GM12878 (cell line): Measurements from ENCODE around the gene PDPK1. TPM values are rescaled to one million over a fixed set of nuclear protein-coding genes. Genes with fewer than 3 reads are reported as not detected.
"Not testable (repeated sequence)": the region's sequence is repeated elsewhere in the genome, so short reads cannot be mapped to it uniquely, and the experiment has no call there.

Experiments used
- ATAC-seq: fragments of 200-7000 bp; cut with Tn5 transposase; 3 replicates; pipeline ENCODE4 v1.9.1; 2020; ENCODE audit warnings: mild to moderate bottlenecking, moderate library complexity
- BruUV-seq: library from RNA; stranded (reverse); fragments of 400-500 nt; replicated peaks from 2 replicates; lab custom pipeline; 2021; lab: Mats Ljungman, UMichigan
- CTCF ChIA-PET: fragments of 300-600 bp; sonication (Branson Sonifier 250); formaldehyde crosslinking; extraction: SDS; loops from one replicate; lab custom pipeline; 2021; ENCODE audit warnings: inconsistent platforms; lab: Yijun Ruan, JAX
- POLR2A ChIA-PET: fragments of 350-600 bp; formaldehyde crosslinking; extraction: SDS; loops from one replicate; lab custom pipeline; 2021; ENCODE audit warnings: inconsistent platforms; lab: Charles Lee
- RAD21 ChIA-PET: fragments of 300-600 bp; sonication (Branson Sonifier 250); formaldehyde crosslinking; loops from one replicate; lab custom pipeline; 2023; ENCODE audit warnings: antibody characterized with exemption; ENCODE audit not compliant: unreplicated experiment; lab: Charles Lee
- SMC1A ChIA-PET: fragments of 300-600 bp; sonication (Branson Sonifier 250); formaldehyde crosslinking; loops from one replicate; lab custom pipeline; 2023; ENCODE audit not compliant: unreplicated experiment, uncharacterized antibody; lab: Charles Lee
- DNase-seq: peaks from one replicate; pipeline ENCODE4 v3.0.0-alpha.2; 2011; ENCODE audit warnings: low read depth, low spot score
- FAIRE-seq: peaks from 3 replicates; lab custom pipeline; 2011; peaks lifted over from hg19 to GRCh38; lab: Jason Lieb, UNC
- H2AFZ ChIP-seq: 2 replicates; pipeline ENCODE4 v1.6.0; 2011; ENCODE audit warnings: low read depth, low read length, control low read depth; ENCODE audit not compliant: control insufficient read depth
- H3K27ac ChIP-seq: 2 replicates; pipeline ENCODE4 v1.5.1; 2011; ENCODE audit warnings: control low read depth; ENCODE audit not compliant: control insufficient read depth, insufficient read depth
- H3K27me3 ChIP-seq, 2 experiments: replicated peaks in 1 of 2; 2 replicates each; pipeline versions ENCODE4 v1.6.0 to v1.6.1; 2011; ENCODE audit warnings: low read length in 1 of 2; ENCODE audit not compliant: control insufficient read depth in 2 of 2, insufficient read depth in 2 of 2
- H3K36me3 ChIP-seq, 2 experiments: 2 replicates each; pipeline ENCODE4 v1.5.1; 2011; ENCODE audit warnings: low read length in 1 of 2; ENCODE audit not compliant: control insufficient read depth in 2 of 2, insufficient read depth in 2 of 2
- H3K4me1 ChIP-seq: 2 replicates; pipeline ENCODE4 v1.6.1; 2011; ENCODE audit warnings: mild to moderate bottlenecking, low read length, moderate library complexity, mixed read lengths; ENCODE audit not compliant: control insufficient read depth, insufficient read depth
- H3K4me2 ChIP-seq: 2 replicates; pipeline ENCODE4 v1.6.0; 2011; ENCODE audit warnings: control low read depth; ENCODE audit not compliant: control insufficient read depth, insufficient read depth
- H3K4me3 ChIP-seq: fragments of 200-600 bp; sonication (generic); 2 replicates; pipeline ENCODE4 v1.5.1; 2016
- H3K79me2 ChIP-seq: 2 replicates; pipeline ENCODE4 v1.6.0; 2011; ENCODE audit warnings: low read length; ENCODE audit not compliant: control insufficient read depth, insufficient read depth
- H3K9ac ChIP-seq: 2 replicates; pipeline ENCODE4 v1.8.0; 2011; ENCODE audit warnings: low read length, control low read depth, mixed read lengths; ENCODE audit not compliant: control insufficient read depth, insufficient read depth
- H3K9me3 ChIP-seq: replicated peaks from 3 replicates; pipeline ENCODE4 v1.5.1; 2011; ENCODE audit warnings: mild to moderate bottlenecking, low read length; ENCODE audit not compliant: control insufficient read depth, insufficient read depth
- H4K20me1 ChIP-seq: 2 replicates; pipeline ENCODE4 v1.6.0; 2011; ENCODE audit not compliant: control insufficient read depth, insufficient read depth
- CTCF ChIP-seq, 3 experiments: IDR thresholded peaks in 2 of 3; conservative IDR thresholded peaks in 1 of 3; 2 replicates each; pipeline ENCODE4 v1.5.1; 2011; ENCODE audit warnings: low read depth in 3 of 3, low read length in 3 of 3, mild to moderate bottlenecking in 3 of 3, control low read depth in 2 of 3, moderate library complexity in 2 of 3, inconsistent platforms in 1 of 3, mixed read lengths in 1 of 3; ENCODE audit not compliant: control insufficient read depth in 2 of 3, insufficient read depth in 1 of 3; ENCODE audit errors: extremely low read depth in 1 of 3
- WGBS: methylation state at CpG from one replicate; pipeline ENCODE4 v1.1.6; 2016; ENCODE audit warnings: low lambda C conversion rate; ENCODE audit not compliant: insufficient replicate concordance, insufficient coverage; ENCODE audit errors: missing lambda C conversion rate; 5-methylcytosine and 5-hydroxymethylcytosine counted together
- in situ Hi-C: fragments of 300-500 bp; cut with MboI; formaldehyde crosslinking; loops from 9 replicates; pipeline ENCODE4 v1.14.3; 2018; ENCODE audit warnings: mixed read lengths
- intact Hi-C: fragments of 100-400 bp; cut with micrococcal nuclease; formaldehyde crosslinking; loops from one replicate; pipeline ENCODE4 v1.14.2; 2022; ENCODE audit not compliant: unreplicated experiment
- polyA plus RNA-seq, 11 experiments: library from polyadenylated mRNA; depleted of rRNA in 4 of 11; unstranded in 6 of 11; stranded (reverse) in 5 of 11; fragments of >200 nt; fragmentation: Nextera tagmentation in 4 of 11; fragmentation: Illumina TruSeq in 1 of 11; extraction: Ambion mirVana in 4 of 11; extraction: Trizol in 1 of 11; gene quantifications; 1 replicate in 1 of 11; 2 replicates in 10 of 11; pipeline versions ENCODE4 v1.2.1 to v1.2.3, GENCODE V29; 2011 to 2016; ENCODE audit warnings: inconsistent platforms in 2 of 11, missing spikeins in 2 of 11, low read depth in 1 of 11
- total RNA-seq, 4 experiments: library from RNA; depleted of rRNA in 3 of 4; stranded (reverse); fragments of >200 nt in 3 of 4; fragmentation: Illumina TruSeq in 1 of 4; extraction: Trizol in 1 of 4; gene quantifications; 2 replicates each; pipeline versions ENCODE4 v1.2.1 to v1.2.3, GENCODE V29; 2013 to 2021

PDPK1 gene
- total and polyA plus RNA-seq, 10 of the 15 experiments (the other 5 are each of a cell fraction or from before 2014, with no cell fraction given) = 3.9 to 41.3 (median 25.5) TPM

- 0 out of 6 replicates have a peak, but pooled peaks of 1 of the 3 experiments have one; percentile 3 for TF ChIP-seq CTCF (IDR thresholded peaks at IDR 0.05 in 2 of 3, conservative IDR thresholded peaks at IDR 0.05 in 1 of 3; ENCODE audit: control insufficient read depth in 2 of 3, extremely low read depth in 1 of 3, insufficient read depth in 1 of 3, low read depth in 3 of 3, low read length in 3 of 3)
- H3K4me3 ChIP-seq, intact Hi-C loops, H4K20me1 ChIP-seq, SMC1A ChIA-PET, POLR2A ChIA-PET, RAD21 ChIA-PET, CTCF ChIA-PET, H3K27ac ChIP-seq, H3K27me3 ChIP-seq, in situ Hi-C loops, H3K79me2 ChIP-seq, H3K9me3 ChIP-seq, H3K9ac ChIP-seq, H3K36me3 ChIP-seq, H3K4me2 ChIP-seq, H3K4me1 ChIP-seq, DNase-seq, H2AFZ ChIP-seq: not testable (repeated sequence)
- FAIRE-seq (peak; percentile 80), ATAC-seq (peak; percentile 57; the same call in 2 of the 3 replicates)
- TSS peak; percentile 47 for BruUV-seq
- 82% methylated on average over 7 of the region's 12 CpGs for WGBS
These were observed 81.8 kb downstream of the PDPK1 start for GRCh38 chr16:2619628-2620027.

GRCh38 chr16:2620870-2621269 is 83.0 kb downstream of the PDPK1 start:
- H3K79me2 ChIP-seq, H3K4me1 ChIP-seq, POLR2A ChIA-PET, H3K36me3 ChIP-seq, SMC1A ChIA-PET, H2AFZ ChIP-seq, H3K27me3 ChIP-seq, in situ Hi-C loops, CTCF ChIA-PET, FAIRE-seq, intact Hi-C loops, DNase-seq, BruUV-seq, ATAC-seq, H3K9ac ChIP-seq, H3K4me3 ChIP-seq, H3K27ac ChIP-seq, H3K9me3 ChIP-seq, H3K4me2 ChIP-seq, RAD21 ChIA-PET, H4K20me1 ChIP-seq: not testable (repeated sequence)
- WGBS = no CpG with 5 or more reads among the region's 15 CpGs

- H3K36me3 ChIP-seq, H3K79me2 ChIP-seq, RAD21 ChIA-PET, H2AFZ ChIP-seq, DNase-seq, H3K9ac ChIP-seq, ATAC-seq, H3K27me3 ChIP-seq, H3K9me3 ChIP-seq, H3K4me2 ChIP-seq, in situ Hi-C loops, H3K4me3 ChIP-seq, H3K27ac ChIP-seq, BruUV-seq, FAIRE-seq, CTCF ChIA-PET, intact Hi-C loops, H4K20me1 ChIP-seq, H3K4me1 ChIP-seq, SMC1A ChIA-PET, POLR2A ChIA-PET: not testable (repeated sequence)
- WGBS = 100% methylated on average over 4 of the region's 8 CpGs
These were observed 83.6 kb downstream of the PDPK1 start for GRCh38 chr16:2621395-2621794.
